GM12878 (cell line): ENCODE results near the gene COL4A2. TPM values are rescaled to one million over a fixed set of nuclear protein-coding genes. Genes with fewer than 3 reads are reported as not detected.

ENCODE experiments used
- ATAC-seq: fragments of 200-7000 bp; cut with Tn5 transposase; 3 replicates; pipeline ENCODE4 v1.9.1; 2020; ENCODE audit warnings: mild to moderate bottlenecking, moderate library complexity
- BruUV-seq: library from RNA; stranded (reverse); fragments of 400-500 nt; replicated peaks from 2 replicates; lab custom pipeline; 2021; lab: Mats Ljungman, UMichigan
- CTCF ChIA-PET: fragments of 300-600 bp; sonication (Branson Sonifier 250); formaldehyde crosslinking; extraction: SDS; loops from one replicate; lab custom pipeline; 2021; ENCODE audit warnings: inconsistent platforms; lab: Yijun Ruan, JAX
- POLR2A ChIA-PET: fragments of 350-600 bp; formaldehyde crosslinking; extraction: SDS; loops from one replicate; lab custom pipeline; 2021; ENCODE audit warnings: inconsistent platforms; lab: Charles Lee
- RAD21 ChIA-PET: fragments of 300-600 bp; sonication (Branson Sonifier 250); formaldehyde crosslinking; loops from one replicate; lab custom pipeline; 2023; ENCODE audit warnings: antibody characterized with exemption; ENCODE audit not compliant: unreplicated experiment; lab: Charles Lee
- SMC1A ChIA-PET: fragments of 300-600 bp; sonication (Branson Sonifier 250); formaldehyde crosslinking; loops from one replicate; lab custom pipeline; 2023; ENCODE audit not compliant: unreplicated experiment, uncharacterized antibody; lab: Charles Lee
- DNase-seq: peaks from one replicate; pipeline ENCODE4 v3.0.0-alpha.2; 2011; ENCODE audit warnings: low read depth, low spot score
- FAIRE-seq: peaks from 3 replicates; lab custom pipeline; 2011; peaks lifted over from hg19 to GRCh38; lab: Jason Lieb, UNC
- H2AFZ ChIP-seq: 2 replicates; pipeline ENCODE4 v1.6.0; 2011; ENCODE audit warnings: low read depth, low read length, control low read depth; ENCODE audit not compliant: control insufficient read depth
- H3K27ac ChIP-seq: 2 replicates; pipeline ENCODE4 v1.5.1; 2011; ENCODE audit warnings: control low read depth; ENCODE audit not compliant: control insufficient read depth, insufficient read depth
- H3K27me3 ChIP-seq, 2 experiments: replicated peaks in 1 of 2; 2 replicates each; pipeline versions ENCODE4 v1.6.0 to v1.6.1; 2011; ENCODE audit warnings: low read length in 1 of 2; ENCODE audit not compliant: control insufficient read depth in 2 of 2, insufficient read depth in 2 of 2
- H3K36me3 ChIP-seq, 2 experiments: 2 replicates each; pipeline ENCODE4 v1.5.1; 2011; ENCODE audit warnings: low read length in 1 of 2; ENCODE audit not compliant: control insufficient read depth in 2 of 2, insufficient read depth in 2 of 2
- H3K4me1 ChIP-seq: 2 replicates; pipeline ENCODE4 v1.6.1; 2011; ENCODE audit warnings: mild to moderate bottlenecking, low read length, moderate library complexity, mixed read lengths; ENCODE audit not compliant: control insufficient read depth, insufficient read depth
- H3K4me2 ChIP-seq: 2 replicates; pipeline ENCODE4 v1.6.0; 2011; ENCODE audit warnings: control low read depth; ENCODE audit not compliant: control insufficient read depth, insufficient read depth
- H3K4me3 ChIP-seq: fragments of 200-600 bp; sonication (generic); 2 replicates; pipeline ENCODE4 v1.5.1; 2016
- H3K79me2 ChIP-seq: 2 replicates; pipeline ENCODE4 v1.6.0; 2011; ENCODE audit warnings: low read length; ENCODE audit not compliant: control insufficient read depth, insufficient read depth
- H3K9ac ChIP-seq: 2 replicates; pipeline ENCODE4 v1.8.0; 2011; ENCODE audit warnings: low read length, control low read depth, mixed read lengths; ENCODE audit not compliant: control insufficient read depth, insufficient read depth
- H3K9me3 ChIP-seq: replicated peaks from 3 replicates; pipeline ENCODE4 v1.5.1; 2011; ENCODE audit warnings: mild to moderate bottlenecking, low read length; ENCODE audit not compliant: control insufficient read depth, insufficient read depth
- H4K20me1 ChIP-seq: 2 replicates; pipeline ENCODE4 v1.6.0; 2011; ENCODE audit not compliant: control insufficient read depth, insufficient read depth
- ASH2L ChIP-seq: fragments of 300-600, 200-600 bp; sonication (generic); IDR thresholded peaks from 2 replicates; pipeline ENCODE4 v1.6.1; 2017; ENCODE audit warnings: low read depth, mild to moderate bottlenecking, borderline replicate concordance
- CHD4 ChIP-seq: fragments of 200-600 bp; sonication (generic); IDR thresholded peaks from 2 replicates; pipeline ENCODE4 v1.6.1; 2016; ENCODE audit warnings: mild to moderate bottlenecking
- CUX1 ChIP-seq: IDR thresholded peaks from 2 replicates; pipeline ENCODE4 v1.6.1; 2012; ENCODE audit warnings: improper control_type of control experiment, low read depth, low read length; ENCODE audit not compliant: insufficient replicate concordance
- E2F4 ChIP-seq: IDR thresholded peaks from 2 replicates; pipeline ENCODE4 v1.6.1; 2012; ENCODE audit warnings: low read depth, low read length, improper control_type of control experiment
- IRF5 ChIP-seq: fragments of 450-650 bp; IDR thresholded peaks from 2 replicates; pipeline ENCODE4 v1.6.1; 2017; ENCODE audit warnings: borderline replicate concordance
- NFIC ChIP-seq: IDR thresholded peaks from 2 replicates; pipeline ENCODE4 v1.6.1; 2012; ENCODE audit warnings: low read depth, mild to moderate bottlenecking, inconsistent platforms, low read length, moderate library complexity
- NFXL1 ChIP-seq: fragments of 450-650 bp; IDR thresholded peaks from 2 replicates; pipeline ENCODE4 v1.6.1; 2017; ENCODE audit warnings: antibody characterized with exemption, mild to moderate bottlenecking, borderline replicate concordance
- RELB ChIP-seq: fragments of 450-650 bp; IDR thresholded peaks from 2 replicates; pipeline ENCODE4 v1.6.1; 2017; ENCODE audit warnings: low read depth, mild to moderate bottlenecking, moderate library complexity
- SMAD1 ChIP-seq: fragments of 450-650 bp; IDR thresholded peaks from 2 replicates; pipeline ENCODE4 v1.6.1; 2018; ENCODE audit warnings: mild to moderate bottlenecking, low read depth; ENCODE audit not compliant: partially characterized antibody
- ZBTB11 ChIP-seq: fragments of 450-650 bp; formaldehyde crosslinking; IDR thresholded peaks from 2 replicates; pipeline ENCODE4 v1.5.0; 2022; ENCODE audit warnings: mild to moderate bottlenecking, missing genetic modification characterization
- WGBS: methylation state at CpG from one replicate; pipeline ENCODE4 v1.1.6; 2016; ENCODE audit warnings: low lambda C conversion rate; ENCODE audit not compliant: insufficient replicate concordance, insufficient coverage; ENCODE audit errors: missing lambda C conversion rate; 5-methylcytosine and 5-hydroxymethylcytosine counted together
- in situ Hi-C: fragments of 300-500 bp; cut with MboI; formaldehyde crosslinking; loops from 9 replicates; pipeline ENCODE4 v1.14.3; 2018; ENCODE audit warnings: mixed read lengths
- intact Hi-C: fragments of 100-400 bp; cut with micrococcal nuclease; formaldehyde crosslinking; loops from one replicate; pipeline ENCODE4 v1.14.2; 2022; ENCODE audit not compliant: unreplicated experiment
- polyA plus RNA-seq, 11 experiments: library from polyadenylated mRNA; depleted of rRNA in 4 of 11; unstranded in 6 of 11; stranded (reverse) in 5 of 11; fragments of >200 nt; fragmentation: Nextera tagmentation in 4 of 11; fragmentation: Illumina TruSeq in 1 of 11; extraction: Ambion mirVana in 4 of 11; extraction: Trizol in 1 of 11; gene quantifications; 1 replicate in 1 of 11; 2 replicates in 10 of 11; pipeline versions ENCODE4 v1.2.1 to v1.2.3, GENCODE V29; 2011 to 2016; ENCODE audit warnings: inconsistent platforms in 2 of 11, missing spikeins in 2 of 11, low read depth in 1 of 11
- total RNA-seq, 4 experiments: library from RNA; depleted of rRNA in 3 of 4; stranded (reverse); fragments of >200 nt in 3 of 4; fragmentation: Illumina TruSeq in 1 of 4; extraction: Trizol in 1 of 4; gene quantifications; 2 replicates each; pipeline versions ENCODE4 v1.2.1 to v1.2.3, GENCODE V29; 2013 to 2021

Gene COL4A2
- total and polyA plus RNA-seq, 10 of the 15 experiments (the other 5 are each of a cell fraction or from before 2014, with no cell fraction given): 0.16 to 1.6 (median 0.62) TPM; not detected in 3

- ChIA-PET RAD21 (interaction anchor here (1.1 kb wide), 1 partner anchor 28 kb away, joined by 3 read pairs; no protein-coding TSS in a partner anchor), POLR2A (no interaction called here), SMC1A (no interaction called here), CTCF (no interaction called here)
- FAIRE-seq (no peak), DNase-seq (no peak), ATAC-seq (no peak)
- Histone ChIP-seq H3K9ac (no peak overlapping the region), H3K9me3 (no peaks in the 10 kb centered on the region), H3K36me3 (no peaks in the 10 kb centered on the region), H4K20me1 (no peaks in the 10 kb centered on the region), H3K27ac (no peak overlapping the region), H3K4me3 (no peak overlapping the region), H3K4me1 (no peaks in the 10 kb centered on the region), H3K27me3 (no peaks in the 10 kb centered on the region; a peak in 1 of 4 replicates), H2AFZ (no peak overlapping the region), H3K79me2 (no peaks in the 10 kb centered on the region), H3K4me2 (no peak overlapping the region)
- intact Hi-C loops: no loop called here
- no TSS peak for BruUV-seq
- in situ Hi-C loops: no loop called here
- WGBS: 40% methylated on average over 10 of the region's 11 CpGs
- TF ChIP-seq NFXL1: no peak
- TF ChIP-seq CUX1: no peak
- no peak for TF ChIP-seq CHD4
- TF ChIP-seq SMAD1: no peak
- no peak for TF ChIP-seq IRF5
- no peak for TF ChIP-seq ZBTB11
- no peak for TF ChIP-seq NFIC
- TF ChIP-seq E2F4: no peak
- no peak for TF ChIP-seq ASH2L
- TF ChIP-seq RELB: no peak
Observed at GRCh38 chr13:110262082-110262436, 45.0 kb upstream of the COL4A2 start.
